Measurements from ENCODE around the gene PTBP1. TPM values are rescaled to one million over a fixed set of nuclear protein-coding genes. Genes with fewer than 3 reads are reported as not detected.

Gene PTBP1
- total RNA-seq, 2 donors from 2014 or later: 485 to 591 TPM

DNA sequence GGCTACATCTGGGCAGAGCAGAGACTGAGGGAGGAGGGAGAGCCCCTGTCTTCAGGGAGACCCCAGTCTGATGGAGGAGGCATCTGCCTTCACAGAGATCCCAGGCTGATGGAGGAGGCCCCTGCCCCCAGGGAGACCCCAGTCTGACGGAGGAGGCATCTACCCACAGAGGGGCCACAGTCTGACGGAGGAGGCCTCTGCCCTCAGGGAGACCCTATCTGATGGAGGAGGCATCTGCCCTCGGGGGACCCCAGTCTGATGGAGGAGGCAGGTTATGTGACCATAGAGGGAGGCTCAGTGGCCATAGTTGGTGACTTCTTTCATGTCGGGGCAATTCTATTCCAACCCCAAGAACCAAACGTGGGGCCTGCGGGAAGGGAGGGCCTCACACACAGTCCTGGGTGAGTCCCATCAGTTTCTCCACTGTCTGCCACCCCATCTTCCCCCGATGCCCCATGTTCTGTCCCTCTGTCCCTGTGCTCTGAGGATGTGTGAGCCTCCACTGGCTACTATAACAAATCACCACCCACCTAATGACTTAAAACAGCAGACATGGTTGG, 32.0 kb upstream of the PTBP1 start:
- H3K9me3 Mint-ChIP-seq: no peaks in the 10 kb centered on the region

GRCh38 chr19:768424-768823, 28.8 kb upstream of the PTBP1 start:
- no peaks in the 10 kb centered on the region for H3K36me3 Mint-ChIP-seq
- ATAC-seq (no peak), DNase-seq (ENCODE audit: low spot score in 2 of 2) (no peak)
- no peak overlapping the region for H3K27ac Mint-ChIP-seq
- H3K9me3 Mint-ChIP-seq: no peaks in the 10 kb centered on the region

More for the DNA sequence above, 32.0 kb upstream of the PTBP1 start:
- DNase-seq (ENCODE audit: low spot score in 2 of 2) (no peak), ATAC-seq (no peak)
- no peak overlapping the region for H3K27ac Mint-ChIP-seq
- H3K36me3 Mint-ChIP-seq: no peaks in the 10 kb centered on the region

DNA sequence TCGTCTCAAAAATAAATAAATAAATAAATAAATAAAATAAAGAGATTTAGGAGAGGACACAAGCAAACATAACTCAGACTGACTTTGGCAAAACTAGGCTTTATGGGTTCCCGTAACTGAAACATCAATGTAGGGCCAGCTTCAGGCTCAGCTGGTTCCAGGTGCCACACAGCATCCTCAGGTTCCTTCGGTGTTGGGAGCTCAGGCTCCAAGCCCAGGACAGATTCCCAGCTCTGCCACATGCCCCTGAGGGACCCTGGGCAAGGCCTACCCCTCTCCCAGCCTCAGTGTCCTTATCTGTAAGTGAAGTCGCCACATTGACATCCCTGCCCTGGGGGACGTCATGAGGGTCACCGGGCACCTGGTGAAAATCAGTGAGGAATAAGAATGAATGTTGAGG, 27.6 kb upstream of the PTBP1 start:
- no peak for ATAC-seq
- Mint-ChIP-seq H3K27ac (no peak overlapping the region), H3K36me3 (no peaks in the 10 kb centered on the region), H3K9me3 (no peaks in the 10 kb centered on the region)
- no peak for DNase-seq (ENCODE audit: low spot score in 2 of 2)

DNA sequence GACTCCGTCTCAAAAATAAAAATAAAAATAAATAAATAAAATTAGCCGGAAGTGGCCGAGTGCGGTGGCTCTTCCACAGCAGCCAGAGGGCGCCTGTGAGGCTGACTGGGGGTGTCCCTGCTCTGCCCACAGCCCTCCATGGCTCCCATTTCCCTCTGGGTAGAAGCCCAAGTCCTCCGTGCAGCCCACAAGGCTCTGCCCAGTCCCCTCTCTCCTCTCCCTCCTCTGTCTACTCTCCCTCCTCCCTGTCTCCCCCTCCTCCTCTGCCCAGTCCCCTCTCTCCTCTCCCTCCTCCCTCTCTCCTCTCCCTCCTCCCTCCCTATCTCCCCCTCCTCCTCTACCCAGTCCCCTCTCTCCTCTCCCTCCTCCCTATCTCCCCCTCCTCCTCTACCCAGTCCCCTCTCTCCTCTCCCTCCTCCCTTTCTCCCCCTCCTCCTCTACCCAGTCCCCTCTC, 25.9 kb upstream of the PTBP1 start:
- peak; percentile 51 to 69 for ATAC-seq
- DNase-seq (ENCODE audit: low spot score in 2 of 2): peak in 1 of 2 donors; percentile 37
- Mint-ChIP-seq H3K36me3 (no peaks in the 10 kb centered on the region), H3K27ac (no peak overlapping the region), H3K9me3 (no peaks in the 10 kb centered on the region)

GRCh38 chr19:772063-772462, 25.2 kb upstream of the PTBP1 start:
- Mint-ChIP-seq H3K27ac (no peak overlapping the region), H3K9me3 (no peaks in the 10 kb centered on the region), H3K36me3 (no peaks in the 10 kb centered on the region)
- DNase-seq (ENCODE audit: low spot score in 2 of 2) (no peak), ATAC-seq (no peak)

GRCh38 chr19:772730-773436, 24.4 kb upstream of the PTBP1 start:
- Mint-ChIP-seq H3K9me3 (no peaks in the 10 kb centered on the region), H3K36me3 (no peaks in the 10 kb centered on the region), H3K27ac (no peak overlapping the region)
- DNase-seq (ENCODE audit: low spot score in 2 of 2): no peak
- no peak for ATAC-seq

- DNase-seq (ENCODE audit: low spot score in 2 of 2): no peak
- no peak overlapping the region for H3K27ac Mint-ChIP-seq
- no peaks in the 10 kb centered on the region for H3K9me3 Mint-ChIP-seq
- ATAC-seq: no peak
- no peaks in the 10 kb centered on the region for H3K36me3 Mint-ChIP-seq
These were observed 20.7 kb upstream of the PTBP1 start for GRCh38 chr19:776549-776948.

- no peaks in the 10 kb centered on the region for H3K9me3 Mint-ChIP-seq
- H3K36me3 Mint-ChIP-seq: no peaks in the 10 kb centered on the region
- ATAC-seq (no peak), DNase-seq (ENCODE audit: low spot score in 2 of 2) (no peak)
- no peak overlapping the region for H3K27ac Mint-ChIP-seq
These were observed 18.2 kb upstream of the PTBP1 start for GRCh38 chr19:778910-779653.

DNA sequence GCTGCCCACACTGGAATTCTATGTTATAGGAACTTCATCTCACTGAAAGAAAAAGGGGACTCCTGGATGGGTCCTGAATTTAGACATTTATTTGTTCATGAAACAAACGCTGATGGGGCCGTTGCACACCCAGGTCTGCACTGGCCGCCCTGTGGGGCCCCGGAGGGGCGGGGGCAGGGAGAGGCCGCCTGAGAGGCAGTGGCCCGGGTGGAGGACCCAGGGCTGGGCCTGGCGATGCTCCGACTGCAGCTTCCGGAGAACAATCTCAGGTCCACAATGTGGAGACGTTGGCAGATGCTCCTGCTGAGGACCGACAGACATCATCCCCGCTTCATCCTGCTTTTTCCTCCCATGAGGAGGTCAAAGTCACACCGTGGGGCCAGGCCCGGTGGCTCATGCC, 16.3 kb upstream of the PTBP1 start:
- DNase-seq (ENCODE audit: low spot score in 2 of 2) (no peak), ATAC-seq (no peak)
- no peaks in the 10 kb centered on the region for H3K9me3 Mint-ChIP-seq
- H3K27ac Mint-ChIP-seq: no peak overlapping the region
- no peaks in the 10 kb centered on the region for H3K36me3 Mint-ChIP-seq

- Mint-ChIP-seq H3K36me3 (no peaks in the 10 kb centered on the region), H3K27ac (no peak overlapping the region), H3K9me3 (no peaks in the 10 kb centered on the region)
- DNase-seq (ENCODE audit: low spot score in 2 of 2): no peak
- no peak for ATAC-seq
These were observed 15.5 kb upstream of the PTBP1 start for GRCh38 chr19:781800-782184.

GRCh38 chr19:782185-782877, 14.9 kb upstream of the PTBP1 start:
- Mint-ChIP-seq H3K27ac (no peak overlapping the region), H3K9me3 (no peaks in the 10 kb centered on the region), H3K36me3 (no peaks in the 10 kb centered on the region)
- DNase-seq (ENCODE audit: low spot score in 2 of 2) (no peak), ATAC-seq (no peak)

GRCh38 chr19:782878-783668, 14.2 kb upstream of the PTBP1 start:
- ATAC-seq: no peak

DNA sequence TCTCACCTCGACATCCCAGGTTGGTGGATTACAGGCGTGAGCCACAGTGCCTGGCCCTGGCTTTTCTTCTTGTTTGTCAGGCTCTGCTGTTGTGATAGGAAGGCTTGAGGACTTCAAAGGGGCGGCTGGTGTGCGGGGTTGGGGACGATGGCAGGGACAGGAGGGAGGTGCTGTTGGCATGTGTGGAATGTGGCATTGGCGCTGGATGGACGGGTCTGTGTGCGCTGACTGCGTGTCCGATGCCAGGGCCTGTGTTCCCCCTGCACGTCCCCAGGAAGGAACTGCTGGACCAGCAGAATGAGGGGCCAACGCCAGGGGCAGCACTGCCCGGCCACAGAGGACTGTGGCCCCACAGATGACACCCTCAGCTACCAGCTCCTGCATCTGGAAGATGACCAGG, 12.7 kb upstream of the PTBP1 start:
- H3K27ac Mint-ChIP-seq: no peak overlapping the region
- no peaks in the 10 kb centered on the region for H3K36me3 Mint-ChIP-seq
- DNase-seq (ENCODE audit: low spot score in 2 of 2) (no peak), ATAC-seq (no peak)
- no peaks in the 10 kb centered on the region for H3K9me3 Mint-ChIP-seq

More at GRCh38 chr19:782878-783668, 14.2 kb upstream of the PTBP1 start:
- H3K9me3 Mint-ChIP-seq: no peaks in the 10 kb centered on the region
- no peak overlapping the region for H3K27ac Mint-ChIP-seq
- H3K36me3 Mint-ChIP-seq: no peaks in the 10 kb centered on the region
- DNase-seq (ENCODE audit: low spot score in 2 of 2): no peak

DNA sequence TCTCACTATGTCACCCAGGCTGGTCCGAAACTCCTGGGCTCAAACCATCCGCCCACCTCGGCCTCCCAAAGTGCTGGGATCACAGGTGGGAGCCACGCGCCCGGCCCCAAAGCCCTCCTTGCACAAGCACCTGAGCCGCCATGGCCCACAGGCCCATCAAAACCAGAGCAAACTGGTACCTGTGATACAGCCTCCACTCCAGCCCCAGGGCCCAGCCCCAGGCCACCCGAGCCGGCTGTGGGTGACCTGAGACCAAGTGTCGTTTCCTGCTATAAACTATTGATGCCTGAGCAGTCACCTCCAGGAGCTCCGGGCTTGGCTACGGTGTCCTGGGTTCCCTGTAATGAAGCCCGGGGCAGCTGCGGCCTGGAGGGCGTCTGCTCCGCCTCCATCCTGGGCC, 9.7 kb upstream of the PTBP1 start:
- peak overlapping the region in 1 of 2 donors; percentile 39 for H3K27ac Mint-ChIP-seq
- no peak for DNase-seq (ENCODE audit: low spot score in 2 of 2)
- H3K9me3 Mint-ChIP-seq: no peaks in the 10 kb centered on the region
- ATAC-seq: no peak
- H3K36me3 Mint-ChIP-seq: no peaks in the 10 kb centered on the region

- no peak for DNase-seq (ENCODE audit: low spot score in 2 of 2)
- no peak for ATAC-seq
- no peaks in the 10 kb centered on the region for H3K36me3 Mint-ChIP-seq
- no peaks in the 10 kb centered on the region for H3K9me3 Mint-ChIP-seq
- peak overlapping the region in 1 of 2 donors; percentile 81 for H3K27ac Mint-ChIP-seq
These were observed 8.6 kb upstream of the PTBP1 start for GRCh38 chr19:788686-788982.

GRCh38 chr19:788983-789700, 8.1 kb upstream of the PTBP1 start:
- DNase-seq (ENCODE audit: low spot score in 2 of 2) (no peak), ATAC-seq (no peak)
- Mint-ChIP-seq H3K36me3 (no peaks in the 10 kb centered on the region), H3K9me3 (no peaks in the 10 kb centered on the region), H3K27ac (peak overlapping the region in 1 of 2 donors; percentile 81)

Measured in activated naive CD4-positive, alpha-beta T cell treated with anti-CD3 and anti-CD28 coated beads, Interleukin-2, amount 50 U/mL, for 72 hours (primary cell).